AG04450 (cell line): ENCODE measurements around the gene PCDHGA12. TPM values are rescaled to one million over a fixed set of nuclear protein-coding genes. Genes with fewer than 3 reads are reported as not detected.
"Not testable (repeated sequence)": the region's sequence is repeated elsewhere in the genome, so short reads cannot be mapped to it uniquely, and the experiment has no call there.

Experiments used
- CTCF ChIA-PET: fragments of 300-600, 350-600 bp; formaldehyde crosslinking; extraction: SDS; loops from one replicate; lab custom pipeline; 2022; ENCODE audit warnings: antibody characterized with exemption, inconsistent platforms; lab: Charles Lee
- POLR2A ChIA-PET: fragments of 350-600 bp; formaldehyde crosslinking; extraction: SDS; loops from one replicate; lab custom pipeline; 2021; ENCODE audit warnings: antibody characterized with exemption, inconsistent platforms; lab: Yijun Ruan, JAX
- DNase-seq: peaks from one replicate; pipeline ENCODE4 v3.0.0-alpha.2; 2011; ENCODE audit warnings: low read depth, low spot score
- H3K27ac ChIP-seq: one replicate; pipeline ENCODE4 v1.5.1; 2012; ENCODE audit warnings: low read depth, low read length, control low read depth
- H3K27me3 ChIP-seq: one replicate; pipeline ENCODE4 v1.6.0; 2012; ENCODE audit warnings: low read length; ENCODE audit not compliant: control insufficient read depth, insufficient read depth
- H3K4me3 ChIP-seq: 2 replicates; pipeline ENCODE4 v1.5.1; 2011; ENCODE audit warnings: mild to moderate bottlenecking, low read depth, low read length, control low read depth
- H3K9me3 ChIP-seq: 2 replicates; pipeline ENCODE4 v1.5.1; 2012; ENCODE audit warnings: low read length; ENCODE audit not compliant: control insufficient read depth, insufficient read depth
- CTCF ChIP-seq: IDR thresholded peaks from 2 replicates; pipeline ENCODE4 v1.5.1; 2011; ENCODE audit warnings: low read depth, low read length, control low read depth, inconsistent platforms
- polyA plus RNA-seq: library from polyadenylated mRNA; depleted of rRNA; stranded (reverse); fragments of >200 nt; gene quantifications from 2 replicates; pipeline ENCODE4 v1.2.3, GENCODE V29; 2011

The PCDHGA12 gene
- polyA plus RNA-seq, 1 experiment, result 3.4 TPM

DNA sequence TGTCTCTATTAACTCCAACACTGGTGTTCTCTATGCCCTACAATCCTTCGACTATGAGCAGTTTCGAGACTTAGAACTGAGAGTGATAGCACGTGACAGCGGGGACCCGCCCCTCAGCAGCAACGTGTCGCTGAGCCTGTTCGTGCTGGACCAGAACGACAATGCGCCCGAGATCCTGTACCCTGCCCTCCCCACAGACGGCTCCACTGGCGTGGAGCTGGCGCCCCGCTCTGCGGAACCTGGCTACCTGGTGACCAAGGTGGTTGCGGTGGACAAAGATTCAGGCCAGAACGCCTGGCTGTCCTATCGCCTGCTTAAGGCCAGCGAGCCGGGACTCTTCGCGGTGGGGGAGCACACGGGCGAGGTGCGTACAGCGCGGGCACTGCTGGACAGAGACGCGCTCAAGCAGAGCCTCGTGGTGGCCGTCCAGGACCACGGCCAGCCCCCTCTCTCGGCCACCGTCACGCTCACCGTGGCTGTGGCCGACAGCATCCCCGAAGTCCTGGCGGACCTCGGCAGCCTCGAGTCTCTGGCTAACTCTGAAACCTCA is 7.5 kb upstream of the PCDHGA12 start:
- no peak overlapping the region for H3K27ac ChIP-seq
- no peak for DNase-seq
- H3K4me3 ChIP-seq, result no peak overlapping the region
- POLR2A ChIA-PET, result no interaction called here
- no peaks in the 10 kb centered on the region for H3K27me3 ChIP-seq
- CTCF ChIA-PET, result interaction anchor here (2.1 to 7.6 kb wide), 3 partner anchors 135 to 145 kb away, joined by 5 to 106 read pairs (median 16); no protein-coding TSS in a partner anchor
- H3K9me3 ChIP-seq, result peaks cover 71% of the 10 kb centered on the region
- TF ChIP-seq CTCF, result no peak

DNA sequence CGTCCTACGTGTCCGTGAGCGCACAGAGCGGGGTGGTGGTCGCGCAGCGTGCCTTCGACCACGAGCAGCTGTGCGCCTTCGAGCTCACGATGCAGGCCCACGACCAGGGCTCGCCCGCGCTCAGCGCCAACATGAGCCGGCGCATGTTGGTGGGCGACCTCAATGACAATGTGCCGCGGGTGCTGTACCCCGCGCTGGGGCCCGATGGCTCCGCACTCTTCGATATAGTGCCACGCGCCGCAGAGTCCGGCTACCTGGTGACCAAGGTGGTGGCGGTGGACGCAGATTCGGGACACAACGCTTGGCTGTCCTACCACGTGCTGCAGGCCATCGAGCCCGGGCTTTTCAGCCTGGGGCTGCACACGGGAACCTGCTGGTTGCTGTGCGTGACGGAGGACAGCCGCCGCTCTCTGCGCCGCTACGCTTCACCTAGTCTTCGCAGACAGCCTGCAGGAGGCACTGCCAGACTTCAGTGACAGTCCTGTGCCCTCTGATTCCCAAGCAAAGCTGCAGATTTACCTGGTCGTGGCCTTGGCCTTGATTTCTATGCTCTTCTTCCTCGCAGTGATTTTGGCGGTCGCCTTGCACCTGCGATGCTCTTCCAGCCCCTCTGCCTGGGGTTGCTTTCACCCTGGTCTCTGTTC is 2.4 kb upstream of the PCDHGA12 start:
- ChIA-PET POLR2A (no interaction called here), CTCF (interaction anchor here (1.4 to 7.2 kb wide), 2 partner anchors 131 to 136 kb away, joined by 7 to 94 read pairs; no protein-coding TSS in a partner anchor)
- DNase-seq, result no peak
- Histone ChIP-seq H3K27me3 (no peaks in the 10 kb centered on the region), H3K9me3 (peaks cover 65% of the 10 kb centered on the region), H3K27ac (no peak overlapping the region), H3K4me3 (no peak overlapping the region)
- no peak for TF ChIP-seq CTCF

GRCh38 chr5:141431286-141431685 is 979 bp downstream of the PCDHGA12 start:
- DNase-seq, result no peak
- CTCF ChIA-PET, result interaction anchor here (0.8 to 7.2 kb wide), 10 partner anchors 10 to 136 kb away, joined by 3 to 94 read pairs (median 10); partner anchors contain the start of genes PCDHGA10 and PCDHGA11
- POLR2A ChIA-PET, result no interaction called here
- H3K27ac ChIP-seq, result peak overlapping the region; percentile 21
- no peaks in the 10 kb centered on the region for H3K27me3 ChIP-seq
- H3K9me3 ChIP-seq, result peaks cover 60% of the 10 kb centered on the region
- no peak overlapping the region for H3K4me3 ChIP-seq
- TF ChIP-seq CTCF, result no peak

GRCh38 chr5:141432308-141432707 is 2.0 kb downstream of the PCDHGA12 start:
- DNase-seq, POLR2A ChIA-PET, H3K4me3 ChIP-seq, H3K27me3 ChIP-seq, H3K27ac ChIP-seq: not testable (repeated sequence)
- H3K9me3 ChIP-seq, result peaks cover 49% of the 10 kb centered on the region
- CTCF ChIA-PET, result interaction anchor here (1.4 to 7.2 kb wide), 2 partner anchors 126 to 136 kb away, joined by 3 to 94 read pairs; no protein-coding TSS in a partner anchor

DNA sequence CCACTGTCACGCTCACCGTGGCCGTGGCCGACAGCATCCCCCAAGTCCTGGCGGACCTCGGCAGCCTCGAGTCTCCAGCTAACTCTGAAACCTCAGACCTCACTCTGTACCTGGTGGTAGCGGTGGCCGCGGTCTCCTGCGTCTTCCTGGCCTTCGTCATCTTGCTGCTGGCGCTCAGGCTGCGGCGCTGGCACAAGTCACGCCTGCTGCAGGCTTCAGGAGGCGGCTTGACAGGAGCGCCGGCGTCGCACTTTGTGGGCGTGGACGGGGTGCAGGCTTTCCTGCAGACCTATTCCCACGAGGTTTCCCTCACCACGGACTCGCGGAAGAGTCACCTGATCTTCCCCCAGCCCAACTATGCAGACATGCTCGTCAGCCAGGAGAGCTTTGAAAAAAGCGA is 2.4 kb downstream of the PCDHGA12 start:
- H3K4me3 ChIP-seq, H3K27ac ChIP-seq, H3K27me3 ChIP-seq, POLR2A ChIA-PET, DNase-seq: not testable (repeated sequence)
- peaks cover 45% of the 10 kb centered on the region for H3K9me3 ChIP-seq
- CTCF ChIA-PET, result interaction anchor here (1.4 to 7.2 kb wide), 2 partner anchors 126 to 136 kb away, joined by 3 to 94 read pairs; no protein-coding TSS in a partner anchor

DNA sequence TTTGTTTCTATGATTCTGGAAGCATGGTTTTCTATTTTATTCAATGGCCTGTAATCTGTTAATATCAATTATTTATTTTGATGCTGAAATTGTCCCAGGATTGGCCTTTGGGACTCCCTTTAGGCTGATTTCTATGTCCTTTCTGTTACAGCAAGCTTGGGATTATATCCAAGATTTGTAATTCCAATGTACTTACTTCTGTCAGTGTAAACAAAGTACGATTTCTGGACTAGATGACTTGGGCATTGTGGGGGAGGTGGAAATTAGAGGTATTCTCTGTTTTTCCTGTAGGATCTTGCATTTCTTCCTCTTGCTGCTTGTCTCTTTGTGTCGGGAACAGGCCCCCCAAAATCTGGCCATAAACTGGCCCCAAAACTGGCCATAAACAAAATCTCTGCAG is 3.7 kb downstream of the PCDHGA12 start:
- DNase-seq, result no peak
- POLR2A ChIA-PET, result no interaction called here
- Histone ChIP-seq H3K27ac (no peak overlapping the region), H3K4me3 (no peak overlapping the region), H3K27me3 (no peaks in the 10 kb centered on the region), H3K9me3 (peaks cover 34% of the 10 kb centered on the region)
- CTCF ChIA-PET, result interaction anchor here (7.2 kb wide), 1 partner anchor 124 kb away, joined by 94 read pairs; no protein-coding TSS in a partner anchor
- no peak for TF ChIP-seq CTCF
